Heart left ventricle (tissue), 16 donors: ENCODE data around the gene CYSTM1. TPM values are rescaled to one million over a fixed set of nuclear protein-coding genes. Genes with fewer than 3 reads are reported as not detected.

Source experiments
- ATAC-seq, 4 donors: fragments of 200-7000 bp; cut with Tn5 transposase; one replicate each; pipeline ENCODE4 v1.9.1; 2020 to 2022; ENCODE audit warnings: moderate library complexity in 4 of 4, mild to moderate bottlenecking in 3 of 4, moderate number of reproducible peaks in 1 of 4
- DNase-seq, 5 donors: peaks; one replicate each; pipeline ENCODE4 v3.0.0-alpha.2; 2020
- H3K27ac ChIP-seq, 12 donors: fragments of 200-600 bp; sonication (generic) in 4 of 12; one replicate each; pipeline versions ENCODE4 v1.5.0 to v1.8.0; 2016 to 2022; ENCODE audit warnings: mild to moderate bottlenecking in 2 of 12
- H3K27me3 ChIP-seq, 9 donors: fragments of 200-600 bp; sonication (generic) in 2 of 9; one replicate each; pipeline versions ENCODE4 v1.5.1 to v1.8.0; 2016 to 2022; ENCODE audit warnings: mild to moderate bottlenecking in 3 of 9
- H3K36me3 ChIP-seq, 9 donors: fragments of 200-600 bp; sonication (generic) in 2 of 9; one replicate each; pipeline versions ENCODE4 v1.5.0 to v1.8.0; 2018 to 2022; ENCODE audit warnings: mild to moderate bottlenecking in 2 of 9
- H3K4me1 ChIP-seq, 12 donors: fragments of 200-600 bp; sonication (generic) in 4 of 12; one replicate each; pipeline versions ENCODE4 v1.5.0 to v1.8.0; 2016 to 2022; ENCODE audit warnings: mild to moderate bottlenecking in 3 of 12
- H3K4me3 ChIP-seq, 12 donors: fragments of 200-600 bp; sonication (generic) in 4 of 12; one replicate each; pipeline versions ENCODE4 v1.5.0 to v1.8.0; 2017 to 2022; ENCODE audit warnings: mild to moderate bottlenecking in 9 of 12, moderate library complexity in 4 of 12
- H3K9me3 ChIP-seq, 12 donors: fragments of 200-600 bp; sonication (generic) in 4 of 12; one replicate each; pipeline versions ENCODE4 v1.5.0 to v1.8.0; 2016 to 2022; ENCODE audit warnings: mild to moderate bottlenecking in 1 of 12
- CTCF ChIP-seq, 12 donors: fragments of 200-600 bp; sonication (generic) in 4 of 12; IDR thresholded peaks; one replicate each; pipeline versions ENCODE4 v1.5.0 to v1.8.0; 2018 to 2022; ENCODE audit warnings: antibody characterized with exemption in 12 of 12, mild to moderate bottlenecking in 5 of 12
- POLR2A ChIP-seq, 2 donors: fragments of 450-650 bp; IDR thresholded peaks; one replicate each; pipeline ENCODE4 v1.6.1; 2017; ENCODE audit warnings: antibody characterized with exemption in 2 of 2, mild to moderate bottlenecking in 2 of 2, moderate library complexity in 2 of 2
- WGBS, 4 donors: extraction: QIAGEN DNeasy Blood & Tissue Kit in 2 of 4; methylation state at CpG; one replicate each; pipeline versions ENCODE4 v1.1.5 to v1.1.7; 2013 to 2018; 5-methylcytosine and 5-hydroxymethylcytosine counted together
- intact Hi-C, 10 donors: fragments of 100-400 bp; cut with DNase I; formaldehyde crosslinking; loops; one replicate each; pipeline versions ENCODE4 v1.11.1 to v1.14.2; 2022
- polyA plus RNA-seq, 2 donors: library from polyadenylated mRNA; stranded (reverse); fragments of 200-250 nt; gene quantifications; one replicate each; pipeline ENCODE4 v1.2.3, GENCODE V29; 2013
- total RNA-seq, 9 donors: library from RNA; depleted of rRNA in 2 of 9; stranded (reverse); fragments of >200 nt in 2 of 9; fragmentation: NEBNext Ultra II Directional in 3 of 9; extraction: Animal tissue kit (Norgen Biotek cat#: 25700) in 3 of 9; gene quantifications; one replicate each; pipeline versions ENCODE4 v1.1.0 to v1.2.4, GENCODE V29; 2016 to 2023
- donor health status: ischemic (EF 13 %, LVEDD 7.1; RV severe dilation, severe dysfunction).
- donor health status: healthy with polysubstance abuse.
- donor health status: DM: no; HTN: yes; CAD: no.
- donor health status: DM: no; HTN: no; CAD: no.
- donor health status: ischemic (EF 25% LVEDD 6.9; RV normal size, moderate dysfunction).
- donor health status: ischemic (EF 25% LVEDD 5.7; RV mildly dilated, moderate dysfunction).
- donor health status: healthy.
- donor health status: DM: yes; HTN: yes; CAD: no.
- donor health status: ischemic (EF 35%, LVEDD 5.7; RV mildly dilated, moderate dysfunction).
- donor health status: nonischemic (EF 11% LVEDD 7.7; RV severe dilation, severe dysfunction).
- donor health status: DM: yes; HTN: yes; CAD: no.
- donor health status: PGD.
- donor health status: ischemic (EF 29% LVEDD 5.4; RV normal size, mild dysfunction).
- donor health status: nonischemic (EF 23%, LVEDD 6.1; RV moderate dilation, normal function).

CYSTM1 gene
- total and polyA plus RNA-seq, 11 donors, result 58.1 to 238 (median 94.5) TPM

GRCh38 chr5:140236891-140237598, 62.1 kb downstream of the CYSTM1 start:
- Histone ChIP-seq H3K9me3 (no peaks in the 10 kb centered on the region), H3K27me3 (no peaks in the 10 kb centered on the region), H3K27ac (no peak overlapping the region), H3K36me3 (no peaks in the 10 kb centered on the region), H3K4me3 (no peak overlapping the region), H3K4me1 (peaks cover 5 to 46% (median 31%) of the 10 kb centered on the region in 12 donors)
- intact Hi-C loops, result loop anchor here in 2 of 10 donors (5.0 to 10.0 kb wide), 2 partner anchors 52 to 60 kb away; partner anchors contain the start of gene CYSTM1 (in 1 of the 2)
- no peak for DNase-seq
- WGBS, 4 donors, result 61 to 85% (median 69%) methylated on average over 6 of the region's 6 CpGs
- no peak for TF ChIP-seq CTCF (IDR thresholded peaks at IDR 0.05)
- TF ChIP-seq POLR2A (IDR thresholded peaks at IDR 0.05), result no peak
- no peak for ATAC-seq

- no peaks in the 10 kb centered on the region for H3K9me3 ChIP-seq
- TF ChIP-seq POLR2A (IDR thresholded peaks at IDR 0.05) (no peak), CTCF (IDR thresholded peaks at IDR 0.05) (no peak)
- H3K27ac ChIP-seq, result peak overlapping the region in 1 of 12 donors; percentile 5
- peaks cover 0 to 10% (median 5%) of the 10 kb centered on the region in 9 donors for H3K36me3 ChIP-seq
- no peak for DNase-seq
- intact Hi-C loops, result loop anchor here in 2 of 10 donors (5.0 to 10.0 kb wide), 2 partner anchors 54 to 61 kb away; partner anchors contain the start of gene CYSTM1 (in 1 of the 2)
- peaks cover 5 to 59% (median 45%) of the 10 kb centered on the region in 12 donors for H3K4me1 ChIP-seq
- no peak for ATAC-seq
- WGBS, 4 donors, result 90 to 96% (median 94%) methylated on average over 5 to 6 of the region's 6 CpGs
- no peak overlapping the region for H3K4me3 ChIP-seq
- no peaks in the 10 kb centered on the region for H3K27me3 ChIP-seq
Measured at GRCh38 chr5:140238756-140239155, 63.8 kb downstream of the CYSTM1 start.

GRCh38 chr5:140239461-140239860, 64.5 kb downstream of the CYSTM1 start:
- Histone ChIP-seq H3K4me1 (peaks cover 5 to 63% (median 52%) of the 10 kb centered on the region in 12 donors), H3K9me3 (no peaks in the 10 kb centered on the region), H3K27ac (peak overlapping the region in 4 of 12 donors; percentile 6 to 90 (median 44)), H3K27me3 (no peaks in the 10 kb centered on the region), H3K36me3 (peaks cover 0 to 13% (median 7%) of the 10 kb centered on the region in 9 donors), H3K4me3 (no peak overlapping the region)
- ATAC-seq (no peak), DNase-seq (no peak)
- intact Hi-C loops, result loop anchor here in 2 of 10 donors (5.0 to 10.0 kb wide), 2 partner anchors 55 to 62 kb away; partner anchors contain the start of gene CYSTM1 (in 1 of the 2)
- TF ChIP-seq CTCF (IDR thresholded peaks at IDR 0.05), result no peak
- no peak for TF ChIP-seq POLR2A (IDR thresholded peaks at IDR 0.05)
- WGBS, 4 donors, result 94 to 97% (median 96%) methylated on average over 4 to 5 of the region's 5 CpGs
